ENCODE measurements around the gene TTLL12. TPM values are rescaled to one million over a fixed set of nuclear protein-coding genes. Genes with fewer than 3 reads are reported as not detected.
A peak's percentile ranks its signal among the peaks of the same experiment; 100 is the strongest.

TTLL12 gene
- total and polyA plus RNA-seq, 5 donors from 2014 or later: 14.1 to 23.7 (median 21.6) TPM

- Histone ChIP-seq H3K9me3 (ENCODE audit: control insufficient read depth in 2 of 2, low read length in 2 of 2) (no peaks in the 10 kb centered on the region), H3K4me3 (ENCODE audit: low read depth, low read length) (no peak overlapping the region), H3K36me3 (ENCODE audit: control insufficient read depth, insufficient read depth, low read length) (no peaks in the 10 kb centered on the region), H3K27ac (ENCODE audit: insufficient read depth, low read length, poor library complexity, severe bottlenecking) (no peak overlapping the region), H3K27me3 (ENCODE audit: control insufficient read depth, insufficient read depth, low read length) (no peaks in the 10 kb centered on the region), H3K4me1 (ENCODE audit: control insufficient read depth, insufficient read depth, low read length, poor library complexity, severe bottlenecking) (peaks cover 20% of the 10 kb centered on the region)
- Mint-ChIP-seq H3K4me1 (peaks cover 0 to 26% (median 5%) of the 10 kb centered on the region in 4 donors), H3K36me3 (no peaks in the 10 kb centered on the region), H3K9me3 (no peaks in the 10 kb centered on the region), H3K27ac (no peak overlapping the region), H3K27me3 (no peaks in the 10 kb centered on the region), H3K4me3 (peak overlapping the region in 1 of 4 donors; percentile 15)
- DNase-seq (no peak), ATAC-seq (ENCODE audit: low read depth in 2 of 2) (no peak)
These were observed 31.9 kb downstream of the TTLL12 start for GRCh38 chr22:43154887-43155536.

- no peaks in the 10 kb centered on the region for H3K27me3 ChIP-seq (ENCODE audit: control insufficient read depth, insufficient read depth, low read length)
- H3K4me1 Mint-ChIP-seq: peaks cover 0 to 26% (median 5%) of the 10 kb centered on the region in 4 donors
- no peak overlapping the region for H3K27ac Mint-ChIP-seq
- H3K9me3 Mint-ChIP-seq: no peaks in the 10 kb centered on the region
- H3K9me3 ChIP-seq (ENCODE audit: control insufficient read depth in 2 of 2, low read length in 2 of 2): no peaks in the 10 kb centered on the region
- no peaks in the 10 kb centered on the region for H3K36me3 Mint-ChIP-seq
- no peaks in the 10 kb centered on the region for H3K36me3 ChIP-seq (ENCODE audit: control insufficient read depth, insufficient read depth, low read length)
- peaks cover 20% of the 10 kb centered on the region for H3K4me1 ChIP-seq (ENCODE audit: control insufficient read depth, insufficient read depth, low read length, poor library complexity, severe bottlenecking)
- no peak overlapping the region for H3K4me3 ChIP-seq (ENCODE audit: low read depth, low read length)
- H3K27ac ChIP-seq (ENCODE audit: insufficient read depth, low read length, poor library complexity, severe bottlenecking): no peak overlapping the region
- no peak for ATAC-seq (ENCODE audit: low read depth in 2 of 2)
- no peaks in the 10 kb centered on the region for H3K27me3 Mint-ChIP-seq
- no peak overlapping the region for H3K4me3 Mint-ChIP-seq
- no peak for DNase-seq
These were observed 33.0 kb downstream of the TTLL12 start for GRCh38 chr22:43153899-43154298.

DNA sequence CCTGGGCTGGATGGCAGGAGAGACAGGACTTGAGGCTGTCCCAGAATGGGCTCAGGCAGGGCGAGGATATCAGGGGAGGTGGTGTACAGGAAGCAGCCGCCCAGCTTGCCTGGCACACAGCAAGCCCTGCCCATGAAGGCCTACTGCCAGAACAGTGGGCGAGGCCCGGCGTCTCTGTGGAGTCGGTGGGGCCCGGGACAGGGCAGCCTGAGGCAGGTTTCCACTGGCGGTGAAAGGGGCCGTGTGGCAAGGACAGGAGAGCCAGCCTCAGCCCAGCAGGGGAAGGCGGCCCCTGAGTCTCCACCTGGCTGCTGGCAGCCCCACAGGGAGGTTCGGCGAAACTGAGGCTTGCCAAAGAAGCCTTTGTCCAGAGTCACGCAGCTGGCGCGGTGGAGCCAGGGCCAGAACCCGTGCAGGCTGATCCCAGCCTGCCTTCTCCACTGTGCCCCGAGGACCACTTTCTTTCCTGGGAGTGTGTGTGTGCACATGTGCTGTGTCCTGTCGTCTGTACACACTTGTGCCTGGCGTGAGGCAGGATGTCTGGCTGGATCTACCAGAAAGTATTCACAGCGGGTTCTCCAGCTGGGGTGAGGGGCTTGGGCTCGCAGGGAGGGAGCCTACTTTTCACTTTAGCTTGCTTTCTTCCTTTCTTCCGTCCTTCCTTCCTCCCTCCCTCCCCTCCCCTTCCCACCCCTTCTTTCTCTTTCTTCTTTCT lies 34.4 kb downstream of the TTLL12 start:
- H3K9me3 Mint-ChIP-seq: no peaks in the 10 kb centered on the region
- H3K36me3 Mint-ChIP-seq: no peaks in the 10 kb centered on the region
- peaks cover 20% of the 10 kb centered on the region for H3K4me1 ChIP-seq (ENCODE audit: control insufficient read depth, insufficient read depth, low read length, poor library complexity, severe bottlenecking)

DNA sequence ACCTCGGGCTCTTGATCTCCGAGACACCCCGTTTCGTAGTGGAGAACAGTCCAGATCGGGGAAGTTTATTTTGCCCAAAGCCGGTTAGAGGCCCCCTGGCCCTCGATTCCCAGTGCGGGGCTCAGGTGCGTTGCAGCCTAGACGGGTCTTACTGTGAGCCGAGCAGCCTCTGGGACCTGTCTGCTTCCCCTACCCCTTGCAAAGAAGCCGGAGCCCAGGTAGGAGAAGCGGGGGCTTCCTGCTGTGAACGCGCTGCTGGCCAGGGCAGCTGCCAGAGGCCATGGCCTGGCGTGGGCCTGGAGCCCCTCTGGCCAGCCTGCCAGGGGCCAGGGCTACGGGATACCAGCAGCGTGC lies 35.0 kb downstream of the TTLL12 start:
- H3K36me3 Mint-ChIP-seq: no peaks in the 10 kb centered on the region
- peaks cover 0 to 21% (median 7%) of the 10 kb centered on the region in 4 donors for H3K4me1 Mint-ChIP-seq
- Histone ChIP-seq H3K4me3 (ENCODE audit: low read depth, low read length) (peak overlapping the region; percentile 69), H3K27me3 (ENCODE audit: control insufficient read depth, insufficient read depth, low read length) (no peaks in the 10 kb centered on the region), H3K27ac (ENCODE audit: insufficient read depth, low read length, poor library complexity, severe bottlenecking) (peak overlapping the region; percentile 71), H3K9me3 (ENCODE audit: control insufficient read depth in 2 of 2, low read length in 2 of 2) (no peaks in the 10 kb centered on the region), H3K4me1 (ENCODE audit: control insufficient read depth, insufficient read depth, low read length, poor library complexity, severe bottlenecking) (peaks cover 20% of the 10 kb centered on the region), H3K36me3 (ENCODE audit: control insufficient read depth, insufficient read depth, low read length) (no peaks in the 10 kb centered on the region)
- DNase-seq (peak in 1 of 3 donors; percentile 7), ATAC-seq (ENCODE audit: low read depth in 2 of 2) (peak; percentile 25 to 38)
- peaks cover 4% of the 10 kb centered on the region for H3K27me3 Mint-ChIP-seq
- H3K9me3 Mint-ChIP-seq: no peaks in the 10 kb centered on the region
- H3K4me3 Mint-ChIP-seq: peak overlapping the region; percentile 88 to 94 (median 92)
- H3K27ac Mint-ChIP-seq: peak overlapping the region in 2 of 3 donors; percentile 83 to 84

More for the DNA sequence above, 34.4 kb downstream of the TTLL12 start:
- H3K27me3 Mint-ChIP-seq: peaks cover 3% of the 10 kb centered on the region
- DNase-seq: peak; percentile 48 to 85 (median 67)
- peaks cover 0 to 21% (median 6%) of the 10 kb centered on the region in 4 donors for H3K4me1 Mint-ChIP-seq
- peak overlapping the region; percentile 88 to 94 (median 92) for H3K4me3 Mint-ChIP-seq
- peak overlapping the region; percentile 14 to 84 (median 83) for H3K27ac Mint-ChIP-seq
- peak overlapping the region; percentile 69 for H3K4me3 ChIP-seq (ENCODE audit: low read depth, low read length)
- H3K9me3 ChIP-seq (ENCODE audit: control insufficient read depth in 2 of 2, low read length in 2 of 2): no peaks in the 10 kb centered on the region
- peak overlapping the region; percentile 71 for H3K27ac ChIP-seq (ENCODE audit: insufficient read depth, low read length, poor library complexity, severe bottlenecking)
- H3K27me3 ChIP-seq (ENCODE audit: control insufficient read depth, insufficient read depth, low read length): no peaks in the 10 kb centered on the region
- ATAC-seq (ENCODE audit: low read depth in 2 of 2): peak; percentile 88
- H3K36me3 ChIP-seq (ENCODE audit: control insufficient read depth, insufficient read depth, low read length): no peaks in the 10 kb centered on the region

DNA sequence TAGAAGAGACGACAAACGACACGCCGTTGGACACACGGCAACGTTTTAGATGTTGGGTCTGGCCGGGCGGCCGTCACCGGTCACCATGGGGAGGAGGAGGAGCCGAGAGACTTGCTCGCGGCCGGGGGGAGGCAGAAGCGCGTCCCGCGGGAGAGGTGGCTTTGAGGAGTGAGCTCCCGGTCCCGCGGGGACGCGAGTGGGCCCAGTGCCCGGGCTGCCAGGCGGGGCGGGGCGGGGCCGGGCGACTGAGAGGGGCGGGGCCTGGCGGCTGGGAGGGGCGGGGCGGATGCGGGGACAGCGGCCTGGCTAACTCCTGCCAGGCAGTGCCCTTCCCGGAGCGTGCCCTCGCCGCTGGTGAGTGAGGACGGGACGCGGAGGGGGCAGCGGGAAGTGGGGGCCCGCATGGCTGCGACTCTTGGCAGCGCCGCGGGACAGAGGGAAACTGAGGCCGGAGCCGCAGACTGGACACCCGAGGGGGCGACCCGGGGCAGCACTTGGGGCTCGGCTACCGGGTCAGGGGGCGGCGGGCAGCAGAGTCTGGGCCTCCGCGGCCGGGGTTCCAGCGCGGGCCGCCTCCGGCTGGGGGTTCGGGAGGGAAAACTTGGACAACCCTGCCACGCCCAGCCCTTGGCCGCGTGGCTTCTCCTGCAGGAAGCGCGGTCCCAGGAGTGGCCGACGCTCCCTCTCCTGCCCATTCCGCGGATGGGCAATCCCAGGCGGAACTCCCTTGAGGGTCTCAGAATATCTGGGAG lies 35.5 kb downstream of the TTLL12 start, which contains the start of gene TSPO:
TSPO (plus strand) TSS at position 309 of the 752 bp plus-strand sequence. CDS start 7,680 bp downstream, outside the sequence.
- Histone ChIP-seq H3K36me3 (ENCODE audit: control insufficient read depth, insufficient read depth, low read length) (no peaks in the 10 kb centered on the region), H3K27me3 (ENCODE audit: control insufficient read depth, insufficient read depth, low read length) (no peaks in the 10 kb centered on the region), H3K9me3 (ENCODE audit: control insufficient read depth in 2 of 2, low read length in 2 of 2) (no peaks in the 10 kb centered on the region), H3K27ac (ENCODE audit: insufficient read depth, low read length, poor library complexity, severe bottlenecking) (peak within 1 kb of the TSS; percentile 71), H3K4me3 (ENCODE audit: low read depth, low read length) (peak within 1 kb of the TSS; percentile 69), H3K4me1 (ENCODE audit: control insufficient read depth, insufficient read depth, low read length, poor library complexity, severe bottlenecking) (peaks cover 20% of the 10 kb centered on the region)
- peak within 1 kb of the TSS; percentile 56 to 95 (median 92) for H3K27ac Mint-ChIP-seq
- peak; percentile 53 to 54 for ATAC-seq (ENCODE audit: low read depth in 2 of 2)
- H3K9me3 Mint-ChIP-seq: no peaks in the 10 kb centered on the region
- peaks cover 0 to 21% (median 7%) of the 10 kb centered on the region in 4 donors for H3K4me1 Mint-ChIP-seq
- peak; percentile 40 to 64 (median 52) for DNase-seq
- peaks cover 4% of the 10 kb centered on the region for H3K27me3 Mint-ChIP-seq
- H3K36me3 Mint-ChIP-seq: no peaks in the 10 kb centered on the region
- H3K4me3 Mint-ChIP-seq: peak within 1 kb of the TSS; percentile 91 to 95 (median 92)

DNA sequence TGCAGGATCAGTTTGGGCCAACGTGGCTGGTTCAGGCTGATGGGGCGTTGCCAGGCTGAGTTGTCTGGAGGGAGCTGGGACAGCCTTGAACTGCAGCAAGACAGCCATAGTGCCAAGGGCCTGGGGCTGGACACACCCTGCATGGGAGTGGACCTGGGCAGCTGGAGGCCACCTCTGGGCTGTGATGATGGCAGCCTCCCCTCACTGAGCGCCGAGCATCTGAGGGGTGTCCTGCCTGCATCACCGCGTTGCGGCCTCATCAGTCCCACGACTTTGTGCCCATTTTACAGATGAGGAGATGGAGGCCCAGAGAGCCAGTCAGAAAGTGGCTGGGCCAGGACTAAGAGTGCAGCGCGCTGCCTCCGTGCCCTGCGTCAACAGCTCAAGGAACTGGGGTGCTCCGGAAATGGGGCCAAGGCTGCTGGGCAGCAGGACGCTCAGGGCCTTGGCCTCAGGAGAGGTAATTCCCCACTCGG lies 36.2 kb downstream of the TTLL12 start:
- Histone ChIP-seq H3K4me3 (ENCODE audit: low read depth, low read length) (peak overlapping the region; percentile 62), H3K4me1 (ENCODE audit: control insufficient read depth, insufficient read depth, low read length, poor library complexity, severe bottlenecking) (peaks cover 20% of the 10 kb centered on the region), H3K27me3 (ENCODE audit: control insufficient read depth, insufficient read depth, low read length) (no peaks in the 10 kb centered on the region), H3K36me3 (ENCODE audit: control insufficient read depth, insufficient read depth, low read length) (no peaks in the 10 kb centered on the region), H3K27ac (ENCODE audit: insufficient read depth, low read length, poor library complexity, severe bottlenecking) (peak overlapping the region; percentile 71), H3K9me3 (ENCODE audit: control insufficient read depth in 2 of 2, low read length in 2 of 2) (no peaks in the 10 kb centered on the region)
- Mint-ChIP-seq H3K4me1 (peaks cover 0 to 21% (median 7%) of the 10 kb centered on the region in 4 donors), H3K27ac (peak overlapping the region; percentile 48 to 95 (median 92)), H3K9me3 (no peaks in the 10 kb centered on the region), H3K27me3 (peaks cover 4% of the 10 kb centered on the region), H3K4me3 (peak overlapping the region; percentile 91 to 95 (median 92)), H3K36me3 (no peaks in the 10 kb centered on the region)
- DNase-seq: peak in 1 of 3 donors; percentile 36
- no peak for ATAC-seq (ENCODE audit: low read depth in 2 of 2)

- H3K4me1 ChIP-seq (ENCODE audit: control insufficient read depth, insufficient read depth, low read length, poor library complexity, severe bottlenecking): peaks cover 17% of the 10 kb centered on the region
- no peaks in the 10 kb centered on the region for H3K9me3 ChIP-seq (ENCODE audit: control insufficient read depth in 2 of 2, low read length in 2 of 2)
- H3K9me3 Mint-ChIP-seq: peaks cover 0 to 2% (median 0%) of the 10 kb centered on the region in 7 donors
- DNase-seq: no peak
- no peaks in the 10 kb centered on the region for H3K36me3 ChIP-seq (ENCODE audit: control insufficient read depth, insufficient read depth, low read length)
- no peak overlapping the region for H3K27ac ChIP-seq (ENCODE audit: insufficient read depth, low read length, poor library complexity, severe bottlenecking)
- no peak overlapping the region for H3K4me3 ChIP-seq (ENCODE audit: low read depth, low read length)
- no peak overlapping the region for H3K27ac Mint-ChIP-seq
- peaks cover 4% of the 10 kb centered on the region for H3K27me3 Mint-ChIP-seq
- no peaks in the 10 kb centered on the region for H3K27me3 ChIP-seq (ENCODE audit: control insufficient read depth, insufficient read depth, low read length)
- no peak for ATAC-seq (ENCODE audit: low read depth in 2 of 2)
- H3K4me3 Mint-ChIP-seq: peak overlapping the region; percentile 4 to 56 (median 30)
- no peaks in the 10 kb centered on the region for H3K36me3 Mint-ChIP-seq
- H3K4me1 Mint-ChIP-seq: peaks cover 0 to 23% (median 9%) of the 10 kb centered on the region in 4 donors
These were observed 38.4 kb downstream of the TTLL12 start for GRCh38 chr22:43148581-43148980.
